ENCODE measurements around the gene CNIH1.
"Not testable (repeated sequence)": the region's sequence is repeated elsewhere in the genome, so short reads cannot be mapped to it uniquely, and the experiment has no call there.

Gene CNIH1

DNA sequence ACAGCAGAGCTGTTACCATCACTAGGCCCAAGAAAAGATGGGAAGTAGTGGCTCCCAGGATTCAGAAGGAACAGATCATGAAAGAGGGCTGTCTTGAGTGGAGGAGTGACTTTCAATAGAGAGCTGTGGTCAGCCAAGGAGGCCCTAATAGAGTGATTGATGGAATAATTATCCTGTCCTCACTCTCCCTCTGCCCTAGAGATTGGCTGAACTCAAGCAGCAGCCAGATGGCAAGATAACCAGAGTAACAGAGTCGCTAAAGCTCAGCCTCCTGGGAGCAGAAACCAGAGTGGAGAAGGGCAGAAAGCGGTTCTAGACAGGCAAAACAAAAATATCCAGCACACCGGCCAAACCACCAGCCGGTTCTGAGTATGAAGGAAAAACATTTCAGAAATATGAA lies 24.5 kb upstream of the CNIH1 start:
- no peak for DNase-seq

DNA sequence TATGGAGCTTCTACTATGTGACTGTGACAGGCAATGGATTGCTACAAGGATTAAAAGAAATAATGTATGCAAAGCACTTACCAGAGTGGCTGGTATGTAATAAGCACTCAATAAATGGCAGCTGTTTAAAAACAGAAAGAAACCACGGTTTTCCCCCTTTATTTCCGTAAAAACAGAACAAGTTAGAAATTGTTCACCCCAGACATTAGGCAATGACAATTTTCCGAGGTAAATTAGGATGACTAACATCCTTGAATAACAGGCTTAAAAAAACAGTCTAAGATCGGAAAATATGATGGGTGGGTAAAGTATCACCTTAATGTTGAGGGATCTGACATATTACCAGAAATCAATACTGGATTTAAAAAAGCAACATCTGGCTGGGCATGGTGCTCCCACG lies 20.9 kb upstream of the CNIH1 start:
- DNase-seq = no peak

DNA sequence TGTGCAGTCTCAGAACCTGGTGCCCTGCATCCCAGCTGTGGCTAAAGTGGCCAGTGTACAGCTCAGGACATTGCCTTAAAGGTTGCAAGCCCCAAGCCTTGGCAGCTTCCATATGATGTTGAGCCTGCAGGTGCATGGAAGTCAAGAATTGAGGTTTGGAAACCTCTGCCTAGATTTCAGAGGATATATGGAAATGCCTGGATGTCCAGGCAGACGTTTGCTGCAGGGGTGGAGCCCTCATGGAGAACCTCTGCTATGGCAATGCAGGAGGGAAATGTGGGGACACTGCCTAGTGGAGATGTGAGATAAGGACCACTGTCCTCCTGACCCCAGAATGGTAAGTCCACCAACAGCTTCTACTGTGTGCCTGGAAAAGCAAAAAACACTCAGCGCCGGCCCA lies 17.9 kb upstream of the CNIH1 start:
- no peak for DNase-seq

DNA sequence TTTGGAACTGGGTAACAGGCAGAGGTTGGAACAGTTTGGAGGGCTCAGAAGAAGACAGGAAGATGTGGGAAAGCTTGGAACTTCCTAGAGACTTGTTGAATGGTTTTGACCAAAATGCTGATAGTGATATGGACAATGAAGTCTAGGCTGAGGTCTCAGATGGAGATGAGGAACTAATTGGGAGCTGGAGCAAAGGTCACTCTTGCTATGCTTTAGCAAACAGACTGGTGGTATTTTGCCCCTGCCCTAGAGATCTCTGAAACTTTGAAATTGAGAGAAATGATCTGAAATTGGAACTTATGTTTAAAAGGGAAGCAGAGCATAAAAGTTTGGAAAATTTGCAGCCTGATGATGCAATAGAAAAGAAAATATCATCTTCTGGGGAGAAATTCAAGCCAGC lies 17.4 kb upstream of the CNIH1 start:
- DNase-seq = not testable (repeated sequence)

DNA sequence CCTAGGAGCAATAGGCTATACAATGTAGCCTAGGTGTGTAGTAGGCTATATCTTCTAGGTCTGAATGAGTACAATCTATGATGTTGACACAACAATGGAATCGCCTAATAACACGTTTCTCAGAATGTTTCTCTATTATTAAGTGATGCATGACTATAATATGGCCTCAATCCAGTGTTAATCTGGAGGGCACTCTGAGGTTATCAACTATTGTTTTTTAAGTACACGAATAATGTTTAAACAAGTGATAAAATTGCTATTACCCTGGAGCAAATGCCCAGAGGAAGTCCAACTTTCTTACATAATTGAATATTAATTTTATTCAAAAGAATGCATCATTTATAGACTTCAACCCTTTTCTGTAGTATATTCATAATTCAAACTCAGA lies 16.4 kb upstream of the CNIH1 start:
- DNase-seq = no peak

DNA sequence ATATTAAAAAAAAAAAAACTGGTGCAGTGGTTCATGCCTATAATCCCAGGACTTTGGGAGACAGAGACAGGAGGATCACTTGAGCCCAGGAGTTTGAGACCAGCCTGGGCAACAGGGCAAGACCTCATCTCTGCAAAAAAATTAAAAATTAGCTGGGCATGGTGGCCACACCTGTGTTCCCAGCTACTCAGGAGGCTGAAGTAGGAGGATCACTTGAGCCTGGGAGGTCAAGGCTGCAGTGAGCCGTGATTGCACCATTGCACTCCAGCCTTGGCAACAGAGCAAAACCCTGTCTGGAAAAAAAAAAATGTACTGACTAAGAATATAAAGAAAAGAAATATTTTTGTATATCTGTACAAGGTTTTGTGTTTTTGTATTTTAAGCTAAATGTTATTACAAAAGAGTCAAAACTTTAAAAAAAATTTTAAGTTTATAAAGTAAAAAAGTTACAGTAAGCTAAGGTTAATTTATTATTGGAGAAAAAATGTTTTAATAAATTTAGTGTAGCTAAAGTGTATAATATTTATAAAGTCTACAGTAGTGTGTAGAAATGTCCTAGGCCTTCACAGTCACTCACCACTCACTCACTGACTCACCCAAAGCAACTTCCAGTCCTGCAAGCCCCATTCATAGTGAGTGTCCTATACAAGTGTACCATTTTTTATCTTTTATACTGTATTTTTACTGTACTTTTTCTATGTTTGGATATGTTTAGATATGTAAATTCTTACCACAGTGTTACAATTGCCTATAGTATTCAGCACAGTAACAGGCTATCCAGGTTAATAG lies 15.8 kb upstream of the CNIH1 start:
- DNase-seq = not testable (repeated sequence)

DNA sequence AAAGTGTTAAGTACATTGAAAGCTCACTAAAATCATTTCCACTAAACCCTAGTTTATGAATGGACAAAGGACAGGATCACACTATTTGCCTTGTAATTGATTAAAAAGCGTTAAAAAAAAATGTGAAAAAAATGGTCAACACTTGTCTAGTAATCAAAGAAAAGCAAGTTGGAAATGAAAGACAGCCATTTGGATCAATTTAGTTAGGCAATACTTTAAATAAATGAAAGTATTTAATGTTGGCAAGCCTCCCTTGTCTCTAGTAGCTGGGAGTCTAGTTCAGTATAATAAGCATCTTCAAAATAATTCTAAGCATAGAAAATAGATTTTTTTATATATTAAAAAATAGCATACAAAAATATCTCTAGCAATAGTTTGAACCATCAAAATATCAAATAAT lies 14.2 kb upstream of the CNIH1 start:
- DNase-seq = no peak

DNA sequence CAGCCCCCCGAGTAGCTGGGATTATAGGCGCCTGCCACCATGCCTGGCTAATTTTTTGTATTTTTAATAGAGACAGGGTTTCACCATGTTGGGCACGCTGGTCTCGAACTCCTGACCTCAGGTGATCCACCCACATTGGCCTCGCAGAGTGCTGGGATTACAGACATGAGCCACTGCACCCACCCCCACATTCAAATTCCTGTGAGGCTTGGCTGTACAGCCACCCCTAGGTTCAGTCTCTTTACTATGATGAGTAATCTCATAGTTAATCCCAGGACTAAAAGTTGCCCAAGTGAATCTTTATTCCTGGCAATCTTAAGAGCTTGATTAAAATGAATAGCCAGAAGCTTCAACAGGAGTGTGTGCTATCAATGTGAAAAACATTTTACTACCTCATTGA lies 12.8 kb upstream of the CNIH1 start:
- not testable (repeated sequence) for DNase-seq

DNA sequence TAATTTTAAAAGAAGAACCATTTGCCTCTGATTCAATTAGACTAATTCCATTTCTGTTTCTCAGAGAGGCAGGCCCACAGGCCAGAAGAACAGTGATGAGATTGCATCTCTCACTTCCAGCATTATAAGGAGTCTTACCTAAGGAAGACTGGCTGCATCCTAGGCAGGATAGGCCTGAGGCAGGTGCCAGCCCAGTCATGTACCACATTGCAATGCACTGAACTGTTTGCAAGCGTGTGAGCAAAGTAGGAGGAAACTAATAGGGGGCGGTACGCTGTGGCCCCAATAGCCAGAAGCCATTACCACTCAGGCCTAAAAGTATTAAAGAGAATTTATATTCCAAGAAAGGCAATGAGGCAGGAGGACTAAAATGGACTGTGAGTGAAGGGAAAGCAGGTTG lies 12.1 kb upstream of the CNIH1 start:
- no peak for DNase-seq

DNA sequence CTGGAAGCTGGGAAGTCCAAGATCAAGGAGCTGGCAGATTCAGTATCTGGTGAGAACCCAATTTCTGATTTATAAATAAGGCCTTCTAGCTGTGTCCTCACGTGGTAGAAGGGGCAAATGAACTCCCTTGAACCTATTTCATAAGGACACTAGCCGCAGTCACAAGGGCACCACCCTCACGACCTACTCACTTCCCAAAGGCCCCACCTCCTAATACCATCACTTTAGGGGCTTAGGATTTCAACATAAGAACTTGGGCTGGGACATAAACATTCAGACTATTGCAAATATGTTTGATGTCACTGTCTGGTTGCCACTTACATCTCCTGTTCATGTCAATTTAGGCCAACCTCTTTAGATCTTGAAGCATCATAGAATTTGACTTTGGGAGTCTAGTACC lies 10.8 kb upstream of the CNIH1 start:
- DNase-seq = no peak

DNA sequence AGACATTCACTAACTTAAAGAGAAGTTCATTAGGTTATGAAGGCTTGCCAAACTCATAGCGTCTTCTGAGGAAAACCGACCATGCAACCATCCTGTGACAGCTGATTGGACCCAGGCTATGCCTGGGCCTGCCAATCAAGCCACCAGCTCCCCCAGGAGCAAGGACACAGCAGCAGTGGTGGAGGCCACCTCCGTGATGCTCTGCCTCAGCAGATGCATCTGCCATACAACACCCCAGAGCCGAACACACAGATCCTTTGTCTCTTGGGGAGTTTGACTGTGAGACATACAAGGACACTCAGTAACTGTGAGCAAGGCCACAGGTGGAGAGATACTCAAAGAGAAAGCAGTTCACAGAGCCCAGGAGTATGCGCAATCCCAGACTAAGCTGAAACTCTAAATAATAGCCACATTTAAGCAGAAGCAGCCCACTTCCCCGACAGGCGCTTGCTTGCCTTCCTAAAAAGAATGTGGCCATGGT lies 10.0 kb upstream of the CNIH1 start:
- DNase-seq = no peak

DNA sequence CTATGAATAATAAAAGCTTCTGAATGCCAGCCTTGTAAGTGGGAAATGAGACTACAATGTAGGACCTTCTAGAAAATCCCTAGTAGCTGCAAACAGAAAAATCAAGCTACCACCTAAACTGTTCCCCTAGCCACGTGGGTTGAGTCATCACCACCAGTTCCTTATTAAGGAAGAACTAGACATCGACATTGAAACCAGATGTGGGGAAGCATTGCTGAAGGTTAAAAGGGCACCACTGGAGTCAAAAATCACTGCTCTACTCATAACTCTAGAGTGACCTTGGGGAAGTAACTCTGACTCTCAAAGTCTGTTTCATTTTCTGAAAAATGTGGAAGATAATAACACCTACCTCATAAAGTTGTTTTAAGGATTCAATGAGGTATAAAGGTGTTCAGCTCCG lies 9.4 kb upstream of the CNIH1 start:
- no peak for DNase-seq

DNA sequence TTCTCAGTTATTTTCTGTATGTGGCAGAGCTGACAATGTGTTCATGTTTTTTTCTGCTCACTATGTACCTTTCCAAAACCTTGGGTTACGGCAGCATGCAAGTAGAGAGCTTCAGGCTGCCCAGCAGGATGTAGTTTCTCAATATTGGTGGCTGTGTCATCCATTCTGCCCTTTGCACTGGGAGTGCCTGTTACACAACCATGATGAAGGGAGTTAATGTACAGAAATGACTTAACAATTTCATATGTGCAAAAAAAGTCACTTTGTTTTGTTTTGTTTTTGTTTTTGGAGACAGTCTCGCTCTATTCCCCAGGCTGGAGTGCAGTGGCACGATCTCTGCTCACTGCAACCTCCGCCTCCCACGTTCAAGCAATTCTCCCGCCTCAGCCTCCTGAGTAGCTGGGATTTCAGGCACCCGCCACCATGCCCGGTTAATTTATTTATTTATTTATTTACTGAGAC lies 6.1 kb upstream of the CNIH1 start:
- DNase-seq = no peak

DNA sequence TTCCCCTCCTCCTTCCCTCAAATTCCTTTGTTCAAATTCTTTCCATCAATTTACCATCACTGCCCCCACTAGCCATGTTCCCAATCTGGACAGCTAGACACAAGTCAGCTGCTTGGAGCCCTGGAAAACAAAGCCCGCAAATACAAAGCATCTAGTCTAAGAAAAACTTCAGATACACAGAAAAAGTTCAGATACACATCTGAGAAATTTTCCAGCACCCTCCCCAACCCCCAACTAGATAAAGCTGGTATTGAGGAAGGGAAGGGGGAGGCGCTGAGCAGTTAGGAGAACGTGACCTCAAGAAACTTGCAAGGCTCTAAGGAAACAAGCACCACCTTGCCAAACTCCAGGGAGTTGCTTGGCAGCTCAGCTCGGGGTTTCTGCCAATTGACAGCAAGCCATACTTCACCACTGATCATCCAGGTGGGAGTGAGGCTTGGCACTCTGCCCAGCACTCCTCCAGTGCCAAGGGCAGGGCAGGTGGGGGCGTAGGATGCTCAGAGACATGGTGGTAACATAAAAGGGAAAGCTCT lies 5.1 kb upstream of the CNIH1 start:
- DNase-seq = peak; percentile 64

DNA sequence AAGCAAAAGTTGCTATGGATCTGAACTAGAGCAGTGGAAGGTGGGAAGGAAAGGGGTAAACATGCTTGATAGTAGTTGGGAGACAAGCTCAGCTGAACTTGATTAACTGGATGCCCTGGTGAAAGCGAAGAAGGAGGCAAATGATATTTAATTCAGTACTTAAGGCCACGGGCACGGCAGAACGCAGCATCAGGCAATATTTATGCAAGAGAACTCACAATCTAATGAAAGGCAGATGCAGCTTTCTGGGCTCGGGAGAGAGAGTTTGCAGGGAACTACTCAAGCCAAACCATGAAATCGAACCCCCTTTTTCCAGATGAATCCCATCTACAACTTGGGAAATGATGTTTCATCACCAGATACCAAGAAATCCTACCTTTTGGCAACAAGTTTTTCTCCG lies 3.5 kb upstream of the CNIH1 start:
- DNase-seq = no peak

DNA sequence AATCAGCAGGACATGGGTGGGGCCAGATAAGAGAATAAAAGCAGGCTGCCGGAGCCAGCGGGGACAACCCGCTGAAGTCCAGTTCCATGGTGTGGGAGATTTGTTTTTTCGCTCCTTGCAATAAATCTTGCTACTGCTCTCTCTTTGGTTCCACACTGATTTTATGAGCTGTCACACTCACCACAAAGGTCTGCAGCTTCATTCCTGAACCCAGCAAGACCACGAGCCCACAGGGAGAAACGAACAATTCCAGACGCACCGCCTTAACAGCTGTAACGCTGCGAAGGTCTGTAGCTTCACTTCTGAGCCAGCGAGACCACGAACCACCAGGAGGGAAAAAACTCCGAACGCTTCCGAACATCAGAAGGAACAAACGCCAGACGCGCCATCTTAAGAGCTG lies 2.8 kb upstream of the CNIH1 start:
- DNase-seq = no peak

DNA sequence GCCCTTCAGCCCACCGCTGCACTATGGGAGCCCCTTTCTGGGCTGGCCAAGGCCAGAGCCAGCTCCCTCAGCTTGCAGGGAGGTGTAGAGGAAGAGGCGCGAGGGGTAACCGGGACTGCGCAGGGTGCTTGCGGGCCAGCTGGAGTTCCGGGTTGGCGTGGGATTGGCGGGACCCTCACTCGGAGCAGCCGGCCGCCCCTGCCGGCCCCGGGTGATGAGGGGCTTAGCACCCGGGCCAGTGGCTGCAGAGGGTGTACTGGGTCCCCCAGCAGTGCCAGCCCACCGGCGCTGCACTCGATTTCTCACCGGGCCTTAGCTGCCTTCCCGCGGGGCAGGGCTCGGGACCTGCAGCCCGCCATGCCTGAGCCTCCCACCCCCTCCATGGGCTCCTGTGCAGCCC lies 1.8 kb upstream of the CNIH1 start:
- DNase-seq = not testable (repeated sequence)

DNA sequence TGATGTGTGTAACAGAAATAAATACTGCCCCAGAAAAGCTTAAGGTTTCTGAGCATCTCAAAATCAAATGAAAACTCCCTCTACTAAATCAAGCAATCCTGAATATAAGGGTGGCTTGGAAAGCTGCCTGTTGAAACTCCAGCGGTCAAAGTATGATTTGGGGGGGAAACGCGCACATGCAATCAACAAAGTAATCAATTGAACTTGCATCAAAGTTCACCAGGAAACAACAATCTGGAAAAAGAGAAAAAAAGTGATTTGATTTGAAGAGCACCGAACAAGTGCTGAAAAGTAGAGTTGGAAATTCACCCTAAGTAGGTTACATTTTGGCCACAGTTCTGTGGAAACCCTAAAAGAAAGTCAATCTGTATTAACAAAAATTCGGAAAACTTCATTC lies 700 bp downstream of the CNIH1 start:
- DNase-seq = no peak

DNA sequence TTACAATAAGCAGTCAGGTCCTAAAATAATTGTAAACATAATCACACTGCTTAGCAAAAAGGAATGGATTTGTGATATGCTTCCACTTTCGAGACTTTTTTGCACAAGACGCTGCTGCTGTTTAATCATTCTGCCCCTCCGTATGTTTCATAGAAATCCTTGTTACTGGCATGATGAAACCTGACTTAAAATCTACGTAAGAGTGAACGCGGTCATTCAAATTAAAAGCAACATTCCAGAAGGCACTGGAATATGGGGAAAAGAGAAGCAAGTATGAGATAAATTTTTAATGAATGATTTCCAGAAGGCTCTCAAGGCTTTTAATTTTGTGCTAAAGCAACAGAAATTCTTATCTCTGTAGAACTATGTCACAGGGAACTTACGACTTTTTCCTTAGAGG lies 1.1 kb downstream of the CNIH1 start:
- DNase-seq = no peak

DNA sequence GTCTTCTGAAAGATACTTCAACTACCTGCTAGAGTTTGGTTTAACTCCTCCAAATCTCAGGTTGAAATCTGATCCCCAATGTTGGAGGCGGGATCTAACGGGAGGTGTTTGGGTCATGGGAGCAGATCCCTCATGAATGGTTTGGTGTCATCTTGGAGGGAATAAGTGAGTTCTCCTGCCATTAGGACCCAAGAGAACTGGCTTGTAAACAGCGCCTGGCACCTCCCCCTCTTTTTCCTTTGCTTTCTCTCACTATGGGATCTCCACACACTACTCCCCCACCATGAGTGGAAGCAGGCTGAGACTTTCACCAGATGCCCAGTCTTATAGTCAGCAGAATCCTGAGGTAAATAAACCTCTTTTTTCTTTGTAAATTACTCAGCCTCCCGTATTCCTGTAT lies 2.5 kb downstream of the CNIH1 start:
- DNase-seq = no peak

DNA sequence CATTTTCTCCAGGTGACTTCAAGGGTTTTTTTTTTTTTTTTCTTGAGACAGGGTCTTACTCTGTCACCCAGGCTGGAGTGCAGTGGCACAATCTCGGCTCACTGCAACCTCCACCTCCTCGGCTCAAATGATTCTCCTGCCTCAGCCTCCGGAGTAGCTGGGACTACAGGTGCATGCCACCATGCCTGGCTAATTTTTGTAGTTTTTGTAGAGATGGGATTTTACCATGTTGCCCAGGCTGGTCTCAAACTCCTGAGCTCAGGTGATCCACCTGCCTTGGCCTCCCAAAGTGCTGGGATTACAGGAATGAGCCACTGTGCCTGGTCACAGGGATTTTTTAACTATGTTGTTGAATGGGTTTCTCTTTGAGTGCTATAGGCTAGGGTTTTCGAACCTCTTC lies 3.2 kb downstream of the CNIH1 start:
- DNase-seq = not testable (repeated sequence)

DNA sequence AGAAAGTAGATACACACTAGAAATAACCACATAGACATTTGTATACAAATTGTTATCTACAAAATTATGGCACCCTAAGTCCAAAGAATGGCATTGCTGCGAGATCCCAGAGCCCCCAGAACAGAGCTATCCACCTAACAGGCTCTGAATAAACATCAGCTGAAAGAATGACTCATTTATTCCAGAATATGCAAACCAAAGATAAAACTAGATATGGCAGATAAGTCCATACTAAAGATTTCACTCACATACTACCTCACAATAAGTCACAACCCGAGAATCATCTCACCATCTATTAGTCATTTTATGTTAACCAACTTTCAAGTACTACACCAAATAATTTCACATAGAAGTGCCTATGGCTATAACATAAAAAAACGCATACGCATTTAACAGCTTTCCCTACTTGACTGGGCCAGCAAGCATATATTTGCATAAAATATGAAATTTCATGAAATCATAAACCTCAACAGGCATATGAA lies 5.6 kb downstream of the CNIH1 start:
- DNase-seq = no peak

DNA sequence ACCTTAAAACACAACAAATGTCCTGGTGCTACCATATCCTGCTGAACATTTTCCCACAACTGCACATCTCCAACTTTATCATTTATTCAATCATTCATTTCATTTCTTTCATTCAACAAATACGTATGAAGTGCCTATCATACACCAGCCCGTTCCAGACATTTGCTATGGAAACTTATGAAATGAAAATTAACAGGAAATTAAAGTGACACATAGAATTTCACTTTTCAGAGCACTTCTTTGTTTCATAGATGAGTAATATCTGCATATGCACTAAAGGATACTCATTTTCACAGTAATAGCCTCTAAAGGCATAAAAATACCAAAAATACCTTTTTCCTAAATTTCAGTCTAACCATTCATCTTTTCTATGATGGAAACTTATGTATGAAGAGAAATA lies 12.6 kb downstream of the CNIH1 start:
- DNase-seq = no peak

DNA sequence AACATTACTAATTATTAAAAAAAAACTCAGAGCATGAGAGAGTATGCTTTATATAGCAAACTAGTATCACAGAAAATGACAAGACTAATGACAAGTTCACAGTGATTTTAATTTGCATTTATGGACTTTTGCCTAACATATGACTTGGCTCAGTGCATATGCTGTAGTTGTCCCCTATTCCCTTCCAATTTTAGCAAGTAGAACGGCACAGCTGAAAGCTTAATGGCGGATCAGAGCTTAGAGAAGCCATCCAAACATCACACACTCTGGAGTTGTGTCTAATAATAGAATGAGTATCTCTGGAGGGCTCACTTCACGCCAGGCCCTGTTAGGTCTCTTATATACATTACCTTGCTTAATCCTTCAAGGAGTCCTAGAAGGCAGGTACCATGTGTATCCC lies 13.3 kb downstream of the CNIH1 start:
- no peak for DNase-seq
